Measurements from ENCODE around the gene NKAIN2.

- TF ChIP-seq CTCF (tag by site-specific recombination; IDR thresholded peaks at IDR 0.05) (no peak), ZBTB1 (tag by site-specific recombination; IDR thresholded peaks at IDR 0.05) (no peak), ZNF76 (tag by site-specific recombination; IDR thresholded peaks at IDR 0.05; ENCODE audit: borderline replicate concordance, low read depth) (no peak), KLF7 (tag by site-specific recombination; IDR thresholded peaks at IDR 0.05; ENCODE audit: borderline replicate concordance) (no peak), PBX3 (CRISPR knock-in tag; IDR thresholded peaks at IDR 0.05) (no peak), PRDM4 (tag by site-specific recombination; IDR thresholded peaks at IDR 0.05) (no peak), ZNF791 (tag by site-specific recombination; IDR thresholded peaks at IDR 0.05) (no peak), EGR2 (tag by site-specific recombination; IDR thresholded peaks at IDR 0.05; ENCODE audit: low read depth) (no peak), ZNF274 (IDR thresholded peaks at IDR 0.05; ENCODE audit: low read length) (no peak), ZNF274 (tag by site-specific recombination; IDR thresholded peaks at IDR 0.05; ENCODE audit: borderline replicate concordance) (no peak), ZBTB8A (tag by site-specific recombination; IDR thresholded peaks at IDR 0.05) (no peak), ZNF175 (tag by site-specific recombination; IDR thresholded peaks at IDR 0.05) (no peak), ZNF24 (tag by site-specific recombination; IDR thresholded peaks at IDR 0.05) (no peak), ZNF335 (tag by site-specific recombination; conservative IDR thresholded peaks at IDR 0.05) (no peak)
These were observed 809.4 kb downstream of the NKAIN2 start for GRCh38 chr6:124613031-124613430.
